H1 (cell line): ENCODE measurements around the gene CLDN24. TPM values are rescaled to one million over a fixed set of nuclear protein-coding genes. Genes with fewer than 3 reads are reported as not detected.

Experiments
- CTCF ChIA-PET: fragments of 300-600 bp; sonication (Branson Sonifier 250); formaldehyde crosslinking; loops from one replicate; lab custom pipeline; 2021; ENCODE audit not compliant: partially characterized antibody; lab: Charles Lee
- POLR2A ChIA-PET: fragments of 300-600 bp; sonication (Branson Sonifier 250); formaldehyde crosslinking; loops from one replicate; lab custom pipeline; 2021; ENCODE audit warnings: inconsistent platforms; ENCODE audit not compliant: partially characterized antibody; lab: Charles Lee
- DNase-seq, 2 experiments: peaks; one replicate each; pipeline versions ENCODE4 v3.0.0 to v3.0.0-alpha.2; 2010 to 2022; ENCODE audit warnings: low spot score in 2 of 2, low read depth in 1 of 2, mixed read lengths in 1 of 2
- FAIRE-seq: peaks from 2 replicates; lab custom pipeline; 2011; peaks lifted over from hg19 to GRCh38; lab: Jason Lieb, UNC
- H2AFZ ChIP-seq: 2 replicates; pipeline ENCODE4 v1.8.1; 2012; ENCODE audit warnings: low read length, inconsistent platforms
- H2AK5ac ChIP-seq: 2 replicates; pipeline ENCODE4 v1.6.1; 2013; ENCODE audit warnings: low read depth, low read length
- H2BK120ac ChIP-seq: replicated peaks from 2 replicates; pipeline ENCODE3; 2013; ENCODE audit warnings: low read depth, low read length, inconsistent platforms
- H2BK12ac ChIP-seq: 2 replicates; pipeline ENCODE4 v1.6.1; 2013; ENCODE audit warnings: low read depth, low read length
- H2BK15ac ChIP-seq: 2 replicates; pipeline ENCODE4 v1.6.1; 2013; ENCODE audit warnings: low read length
- H2BK20ac ChIP-seq: 2 replicates; pipeline ENCODE4 v1.6.1; 2013; ENCODE audit warnings: low read length
- H2BK5ac ChIP-seq: 2 replicates; pipeline ENCODE4 v1.6.1; 2013; ENCODE audit warnings: low read depth, low read length
- H3K14ac ChIP-seq: 2 replicates; pipeline ENCODE4 v1.6.1; 2013; ENCODE audit warnings: inconsistent platforms; ENCODE audit not compliant: insufficient read length
- H3K18ac ChIP-seq: 2 replicates; pipeline ENCODE4 v1.6.1; 2013; ENCODE audit warnings: low read length; ENCODE audit errors: extremely low read depth
- H3K23ac ChIP-seq: 2 replicates; pipeline ENCODE4 v1.6.1; 2013; ENCODE audit warnings: inconsistent platforms; ENCODE audit not compliant: insufficient read length
- H3K23me2 ChIP-seq: 2 replicates; pipeline ENCODE4 v1.6.1; 2013; ENCODE audit warnings: low read depth, low read length
- H3K27ac ChIP-seq: 2 replicates; pipeline ENCODE4 v1.6.1; 2011; ENCODE audit warnings: low read depth, low read length, inconsistent platforms
- H3K27me3 ChIP-seq, 4 experiments: replicated peaks in 1 of 4; 1 replicate in 1 of 4; 2 replicates in 3 of 4; pipeline versions ENCODE4 v1.6.1 to v1.8.1; 2011 to 2013; ENCODE audit warnings: low read length in 3 of 4, mild to moderate bottlenecking in 3 of 4, inconsistent platforms in 2 of 4, mixed read lengths in 2 of 4, moderate library complexity in 1 of 4; ENCODE audit not compliant: control insufficient read depth in 3 of 4, insufficient read depth in 3 of 4; ENCODE audit errors: extremely low read depth in 1 of 4
- H3K36me3 ChIP-seq, 4 experiments: 2 replicates each; pipeline versions ENCODE4 v1.6.1 to v1.8.1; 2011 to 2013; ENCODE audit warnings: mild to moderate bottlenecking in 4 of 4, low read length in 3 of 4, moderate library complexity in 2 of 4, control low read depth in 1 of 4, inconsistent platforms in 1 of 4; ENCODE audit not compliant: insufficient read depth in 4 of 4, control insufficient read depth in 2 of 4
- H3K4ac ChIP-seq: replicated peaks from 2 replicates; pipeline ENCODE3; 2013; ENCODE audit warnings: low read length, low read depth, mixed read lengths, inconsistent platforms; ENCODE audit not compliant: insufficient read length
- H3K4me1 ChIP-seq, 4 experiments: replicated peaks in 1 of 4; 1 replicate in 1 of 4; 2 replicates in 3 of 4; pipeline versions ENCODE4 v1.6.1 to v1.8.1; 2011 to 2013; ENCODE audit warnings: low read length in 3 of 4, inconsistent platforms in 2 of 4, mixed read lengths in 1 of 4; ENCODE audit not compliant: insufficient read depth in 4 of 4, control insufficient read depth in 3 of 4
- H3K4me2 ChIP-seq, 2 experiments: 2 replicates each; pipeline versions ENCODE4 v1.6.1 to v1.8.1; 2011 to 2013; ENCODE audit warnings: low read depth in 2 of 2, low read length in 2 of 2, control low read depth in 1 of 2, inconsistent platforms in 1 of 2, mild to moderate bottlenecking in 1 of 2; ENCODE audit not compliant: insufficient read depth in 1 of 2
- H3K4me3 ChIP-seq, 4 experiments: fragments of 200-600, 300-600 bp in 1 of 4; sonication (generic), shearing (Covaris generic), sonication (Bioruptor Twin) in 1 of 4; 2 replicates each; pipeline versions ENCODE4 v1.5.1 to v1.8.1; 2011 to 2016; ENCODE audit warnings: low read length in 4 of 4, low read depth in 3 of 4, control low read depth in 2 of 4, inconsistent platforms in 2 of 4, mild to moderate bottlenecking in 2 of 4, mixed read lengths in 1 of 4, moderate library complexity in 1 of 4; ENCODE audit not compliant: insufficient read depth in 2 of 4; ENCODE audit errors: extremely low read depth in 1 of 4
- H3K56ac ChIP-seq: replicated peaks from 2 replicates; pipeline ENCODE3; 2013; ENCODE audit warnings: low read depth, mild to moderate bottlenecking, mixed read lengths, low read length, inconsistent platforms; ENCODE audit not compliant: insufficient read length
- H3K79me1 ChIP-seq: 2 replicates; pipeline ENCODE4 v1.6.1; 2013; ENCODE audit warnings: low read depth, low read length, control low read depth
- H3K79me2 ChIP-seq, 2 experiments: 2 replicates each; pipeline versions ENCODE4 v1.6.1 to v1.8.1; 2012 to 2013; ENCODE audit warnings: low read length in 2 of 2, mild to moderate bottlenecking in 2 of 2, inconsistent platforms in 1 of 2; ENCODE audit not compliant: insufficient read depth in 2 of 2, control insufficient read depth in 1 of 2
- H3K9ac ChIP-seq, 4 experiments: replicated peaks in 1 of 4; 1 replicate in 1 of 4; 2 replicates in 3 of 4; pipeline versions ENCODE4 v1.6.1 to v1.8.1; 2011 to 2013; ENCODE audit warnings: low read depth in 3 of 4, low read length in 3 of 4, control low read depth in 2 of 4, mild to moderate bottlenecking in 2 of 4, moderate library complexity in 2 of 4, inconsistent platforms in 1 of 4; ENCODE audit errors: extremely low read depth in 1 of 4
- H3K9me3 ChIP-seq, 2 experiments: 2 replicates each; pipeline versions ENCODE4 v1.6.1 to v1.8.1; 2012 to 2013; ENCODE audit warnings: mild to moderate bottlenecking in 2 of 2, moderate library complexity in 2 of 2, control low read depth in 1 of 2, inconsistent platforms in 1 of 2, low read depth in 1 of 2, low read length in 1 of 2, mixed read lengths in 1 of 2; ENCODE audit not compliant: insufficient read depth in 2 of 2
- H4K20me1 ChIP-seq, 2 experiments: replicated peaks in 1 of 2; 2 replicates each; pipeline versions ENCODE3 to v1.8.1; 2011 to 2013; ENCODE audit warnings: inconsistent platforms in 2 of 2, low read length in 2 of 2, mild to moderate bottlenecking in 1 of 2; ENCODE audit not compliant: insufficient read depth in 2 of 2, control insufficient read depth in 1 of 2
- H4K5ac ChIP-seq: 2 replicates; pipeline ENCODE4 v1.6.1; 2013; ENCODE audit warnings: low read length, low read depth, mixed read lengths, inconsistent platforms; ENCODE audit not compliant: insufficient read length
- H4K8ac ChIP-seq: 2 replicates; pipeline ENCODE4 v1.8.0; 2013; ENCODE audit warnings: mild to moderate bottlenecking, moderate library complexity, low read length, inconsistent platforms; ENCODE audit not compliant: insufficient read depth; ENCODE audit errors: extremely low read depth
- H4K91ac ChIP-seq: replicated peaks from 2 replicates; pipeline ENCODE3; 2013; ENCODE audit warnings: low read length, mixed read lengths, inconsistent platforms; ENCODE audit not compliant: insufficient read length
- BRCA1 ChIP-seq: IDR thresholded peaks from 2 replicates; pipeline ENCODE4 v1.6.1; 2012; ENCODE audit warnings: low read depth, low read length, improper control_type of control experiment
- CBX8 ChIP-seq: fragments of 300-800, 300-1000 bp; sonication (generic); IDR thresholded peaks from 2 replicates; pipeline ENCODE4 v1.7.1; 2016; ENCODE audit warnings: low read depth, low read length, borderline replicate concordance
- CHD1 ChIP-seq: IDR thresholded peaks from 2 replicates; pipeline ENCODE4 v1.6.1; 2012; ENCODE audit warnings: low read depth, low read length, improper control_type of control experiment
- JUND ChIP-seq: IDR thresholded peaks from 2 replicates; pipeline ENCODE4 v1.6.1; 2011; ENCODE audit warnings: mild to moderate bottlenecking, improper control_type of control experiment, low read length
- POLR2AphosphoS5 ChIP-seq: IDR thresholded peaks from 2 replicates; pipeline ENCODE4 v1.6.1; 2011; ENCODE audit warnings: low read depth, low read length
- RBBP5 ChIP-seq: IDR thresholded peaks from 2 replicates; pipeline ENCODE4 v1.7.1; 2012; ENCODE audit warnings: low read depth, mild to moderate bottlenecking, inconsistent platforms, low read length, moderate library complexity, borderline replicate concordance
- RNF2 ChIP-seq: fragments of 200-900, 300-1000 bp; sonication (generic); IDR thresholded peaks from 2 replicates; pipeline ENCODE4 v1.7.1; 2016; ENCODE audit warnings: borderline replicate concordance, low read depth, mild to moderate bottlenecking, antibody characterized with exemption, low read length; ENCODE audit not compliant: poor library complexity, severe bottlenecking; ENCODE audit errors: missing control alignments
- ZNF274 ChIP-seq: IDR thresholded peaks from 2 replicates; pipeline ENCODE4 v1.7.0; 2012; ENCODE audit warnings: low read length, borderline replicate concordance; ENCODE audit errors: extremely low read depth
- WGBS, 2 experiments: shearing (Covaris generic) in 1 of 2; methylation state at CpG; one replicate each; pipeline versions ENCODE4 v1.1.6 to v1.1.7; 2013 to 2015; ENCODE audit warnings: low lambda C conversion rate in 2 of 2, mixed read lengths in 2 of 2, inconsistent platforms in 1 of 2, low coverage in 1 of 2, missing lambda C conversion rate in 1 of 2; ENCODE audit not compliant: insufficient replicate concordance in 2 of 2, insufficient coverage in 1 of 2, insufficient read length in 1 of 2; ENCODE audit errors: extremely low coverage in 1 of 2, missing lambda C conversion rate in 1 of 2; 5-methylcytosine and 5-hydroxymethylcytosine counted together
- polyA plus RNA-seq, 7 experiments: library from polyadenylated mRNA; depleted of rRNA in 3 of 7; stranded (reverse) in 5 of 7; unstranded in 2 of 7; fragments of >200 nt in 5 of 7; fragments of 200-250 nt in 2 of 7; gene quantifications; 1 replicate in 5 of 7; 2 replicates in 1 of 7; 4 replicates in 1 of 7; pipeline versions ENCODE4 v1.2.1 to v1.2.3, GENCODE V29; 2011 to 2013; ENCODE audit warnings: missing spikeins in 2 of 7, mixed read lengths in 2 of 7
- total RNA-seq: library from RNA; stranded (reverse); fragmentation: NEBNext Ultra II Directional; extraction: Animal tissue kit (Norgen Biotek cat#: 25700); gene quantifications from 2 replicates; pipeline ENCODE4 v1.2.1, GENCODE V29; 2021
- TF ChIP-seq, protein P1 (sequence below): IDR thresholded peaks from 2 replicates; pipeline ENCODE4 v1.6.1; 2012; ENCODE audit warnings: inconsistent platforms
- TF ChIP-seq, protein P2 (sequence below): IDR thresholded peaks from 2 replicates; pipeline ENCODE4 v1.6.1; 2012; ENCODE audit warnings: low read length, inconsistent platforms
- TF ChIP-seq, protein P3 (sequence below): IDR thresholded peaks from 2 replicates; pipeline ENCODE4 v1.6.1; 2011; ENCODE audit warnings: low read length, improper control_type of control experiment

Gene CLDN24
- total and polyA plus RNA-seq, 2 of the 8 experiments (the other 6 are each of a cell fraction or from before 2014, with no cell fraction given) = not detected

DNA sequence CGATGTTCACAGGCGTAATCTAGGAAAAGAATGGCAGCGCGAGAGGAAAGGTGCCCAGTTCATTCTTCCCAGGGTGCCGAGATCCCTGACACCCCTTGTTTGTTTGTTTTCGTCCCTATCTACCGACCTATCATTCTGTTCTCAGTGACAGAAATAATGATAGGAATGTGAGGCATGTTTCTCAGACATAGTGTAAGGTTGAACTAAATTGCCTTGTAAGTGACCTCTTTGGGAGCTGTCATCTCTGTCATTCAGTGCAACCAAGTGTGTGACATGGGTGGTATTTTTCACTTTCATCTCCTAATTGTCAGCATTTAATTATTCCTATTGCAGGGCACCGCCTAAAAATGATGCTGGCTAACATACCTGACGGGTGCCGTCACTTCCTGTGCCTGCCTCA is 26.5 kb downstream of the CLDN24 start:
- H3K56ac ChIP-seq = no peak overlapping the region
- no peak overlapping the region for H3K23ac ChIP-seq
- ChIA-PET CTCF (interaction anchor here (0.6 to 1.2 kb wide), 3 partner anchors 18 to 305 kb away, joined by 3 to 5 read pairs (median 4); no protein-coding TSS in a partner anchor), POLR2A (interaction anchor here (0.6 to 1.4 kb wide), 2 partner anchors 16 to 56 kb away, joined by 3 read pairs; no protein-coding TSS in a partner anchor)
- no peak overlapping the region for H4K5ac ChIP-seq
- H2BK12ac ChIP-seq = no peak overlapping the region
- no peak overlapping the region for H2BK5ac ChIP-seq
- no peak overlapping the region for H3K14ac ChIP-seq
- H3K4me2 ChIP-seq = no peak overlapping the region
- no peaks in the 10 kb centered on the region for H3K79me2 ChIP-seq
- no peak overlapping the region for H4K8ac ChIP-seq
- 98% methylated on average over 10 of the region's 10 CpGs; no CpG with 5 or more reads in 1 of the 2 experiments for WGBS, 2 experiments
- H3K9ac ChIP-seq = no peak overlapping the region
- H3K18ac ChIP-seq = no peak overlapping the region
- H3K27me3 ChIP-seq = no peaks in the 10 kb centered on the region
- H3K23me2 ChIP-seq = no peaks in the 10 kb centered on the region
- H2BK15ac ChIP-seq = no peak overlapping the region
- H3K9me3 ChIP-seq = no peaks in the 10 kb centered on the region
- no peak overlapping the region for H3K4me3 ChIP-seq
- no peak overlapping the region for H3K27ac ChIP-seq
- FAIRE-seq (no peak), DNase-seq (no peak)
- no peak overlapping the region for H2BK20ac ChIP-seq
- no peaks in the 10 kb centered on the region for H4K20me1 ChIP-seq
- no peak overlapping the region for H2AK5ac ChIP-seq
- no peak overlapping the region for H3K4ac ChIP-seq
- H2AFZ ChIP-seq = no peak overlapping the region
- H4K91ac ChIP-seq = no peak overlapping the region
- H3K36me3 ChIP-seq = peaks cover 3 to 35% (median 25%) of the 10 kb centered on the region in 4 experiments; a peak in 7 of 8 replicates
- H2BK120ac ChIP-seq = no peak overlapping the region
- no peaks in the 10 kb centered on the region for H3K79me1 ChIP-seq
- H3K4me1 ChIP-seq = no peaks in the 10 kb centered on the region
- TF ChIP-seq CBX8 (no peak), ZNF274 (no peak), BRCA1 (no peak), POLR2AphosphoS5 (no peak), RNF2 (no peak), CHD1 (no peak), RBBP5 (no peak), JUND (no peak)
- TF ChIP-seq, protein P1, sequence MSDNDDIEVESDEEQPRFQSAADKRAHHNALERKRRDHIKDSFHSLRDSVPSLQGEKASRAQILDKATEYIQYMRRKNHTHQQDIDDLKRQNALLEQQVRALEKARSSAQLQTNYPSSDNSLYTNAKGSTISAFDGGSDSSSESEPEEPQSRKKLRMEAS = no peak
- TF ChIP-seq, protein P2, sequence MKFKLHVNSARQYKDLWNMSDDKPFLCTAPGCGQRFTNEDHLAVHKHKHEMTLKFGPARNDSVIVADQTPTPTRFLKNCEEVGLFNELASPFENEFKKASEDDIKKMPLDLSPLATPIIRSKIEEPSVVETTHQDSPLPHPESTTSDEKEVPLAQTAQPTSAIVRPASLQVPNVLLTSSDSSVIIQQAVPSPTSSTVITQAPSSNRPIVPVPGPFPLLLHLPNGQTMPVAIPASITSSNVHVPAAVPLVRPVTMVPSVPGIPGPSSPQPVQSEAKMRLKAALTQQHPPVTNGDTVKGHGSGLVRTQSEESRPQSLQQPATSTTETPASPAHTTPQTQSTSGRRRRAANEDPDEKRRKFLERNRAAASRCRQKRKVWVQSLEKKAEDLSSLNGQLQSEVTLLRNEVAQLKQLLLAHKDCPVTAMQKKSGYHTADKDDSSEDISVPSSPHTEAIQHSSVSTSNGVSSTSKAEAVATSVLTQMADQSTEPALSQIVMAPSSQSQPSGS = no peak
- TF ChIP-seq, protein P3, sequence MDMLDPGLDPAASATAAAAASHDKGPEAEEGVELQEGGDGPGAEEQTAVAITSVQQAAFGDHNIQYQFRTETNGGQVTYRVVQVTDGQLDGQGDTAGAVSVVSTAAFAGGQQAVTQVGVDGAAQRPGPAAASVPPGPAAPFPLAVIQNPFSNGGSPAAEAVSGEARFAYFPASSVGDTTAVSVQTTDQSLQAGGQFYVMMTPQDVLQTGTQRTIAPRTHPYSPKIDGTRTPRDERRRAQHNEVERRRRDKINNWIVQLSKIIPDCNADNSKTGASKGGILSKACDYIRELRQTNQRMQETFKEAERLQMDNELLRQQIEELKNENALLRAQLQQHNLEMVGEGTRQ = no peak
